Measurements from ENCODE around the gene MBLAC2.

Gene MBLAC2

GRCh38 chr5:90474235-90475107, at the start of gene MBLAC2, which contains the start of gene POLR3G:
Gene MBLAC2 (minus strand): TSS chr5:90474771. CDS start chr5:90474292, 479 bp downstream.
Gene POLR3G (plus strand): TSS chr5:90474864. CDS start chr5:90485568, 10,704 bp downstream.
- peak; percentile 96 for DNase-seq

GRCh38 chr5:90519081-90519480, 44.5 kb upstream of the MBLAC2 start:
- no peak for DNase-seq

GRCh38 chr5:90518661-90519060, 44.1 kb upstream of the MBLAC2 start:
- DNase-seq: no peak

GRCh38 chr5:90514520-90514919, 39.9 kb upstream of the MBLAC2 start:
- DNase-seq: no peak

GRCh38 chr5:90510438-90510837, 35.9 kb upstream of the MBLAC2 start:
- no peak for DNase-seq

- no peak for DNase-seq
These were observed 31.6 kb upstream of the MBLAC2 start for GRCh38 chr5:90506221-90506620.

- DNase-seq: no peak
These were observed 30.2 kb upstream of the MBLAC2 start for GRCh38 chr5:90504743-90505142.

- DNase-seq: no peak
These were observed 29.0 kb upstream of the MBLAC2 start for GRCh38 chr5:90503596-90503995.

GRCh38 chr5:90495146-90495545, 20.6 kb upstream of the MBLAC2 start:
- DNase-seq: no peak

- DNase-seq: no peak
These were observed 19.5 kb upstream of the MBLAC2 start for GRCh38 chr5:90494043-90494442.

GRCh38 chr5:90488791-90489190, 14.2 kb upstream of the MBLAC2 start:
- no peak for DNase-seq

GRCh38 chr5:90484540-90484939, 10.0 kb upstream of the MBLAC2 start:
- no peak for DNase-seq

GRCh38 chr5:90483206-90483605, 8.6 kb upstream of the MBLAC2 start:
- DNase-seq: no peak

GRCh38 chr5:90480699-90481098, 6.1 kb upstream of the MBLAC2 start:
- DNase-seq: no peak

GRCh38 chr5:90479611-90480385, 5.2 kb upstream of the MBLAC2 start:
- DNase-seq: no peak

- DNase-seq: no peak
These were observed 3.1 kb upstream of the MBLAC2 start for GRCh38 chr5:90477621-90478215.

GRCh38 chr5:90477073-90477472, 2.5 kb upstream of the MBLAC2 start:
- no peak for DNase-seq

- DNase-seq: no peak
These were observed 1.8 kb upstream of the MBLAC2 start for GRCh38 chr5:90476391-90476790.

GRCh38 chr5:90475436-90475980, 937 bp upstream of the MBLAC2 start:
- no peak for DNase-seq

- DNase-seq: no peak
These were observed 956 bp downstream of the MBLAC2 start for GRCh38 chr5:90473396-90474234.

GRCh38 chr5:90472783-90473395, 1.7 kb downstream of the MBLAC2 start:
- DNase-seq: no peak

- DNase-seq: no peak
These were observed 13.3 kb downstream of the MBLAC2 start for GRCh38 chr5:90461288-90461687.

Data from activated CD8-positive, alpha-beta memory T cell treated with anti-CD3 and anti-CD28 coated beads for 24 hours (primary cell).